Immature natural killer cell (primary cell): ENCODE measurements around the gene ORM1. TPM values are rescaled to one million over a fixed set of nuclear protein-coding genes. Genes with fewer than 3 reads are reported as not detected.
A peak's percentile ranks its signal among the peaks of the same experiment; 100 is the strongest.

Experiments
- DNase-seq, 3 donors: peaks; one replicate each; pipeline ENCODE4 v3.0.0; 2022; ENCODE audit warnings: mixed read lengths in 1 of 3
- H3K27ac Mint-ChIP-seq, 6 donors: one replicate each; pipeline ENCODE4 v1.8.0; 2020; ENCODE audit warnings: mixed read lengths in 6 of 6, mild to moderate bottlenecking in 5 of 6, inconsistent platforms in 4 of 6, moderate library complexity in 3 of 6
- H3K27me3 Mint-ChIP-seq, 3 donors: one replicate each; pipeline ENCODE4 v1.8.0; 2020 to 2021; ENCODE audit warnings: low read depth in 3 of 3, mild to moderate bottlenecking in 3 of 3, mixed read lengths in 3 of 3, moderate library complexity in 3 of 3, inconsistent platforms in 1 of 3
- H3K36me3 Mint-ChIP-seq, 3 donors: one replicate each; pipeline ENCODE4 v1.8.0; 2020; ENCODE audit warnings: mixed read lengths in 3 of 3, inconsistent platforms in 2 of 3, mild to moderate bottlenecking in 2 of 3
- H3K4me1 Mint-ChIP-seq, 2 donors: one replicate each; pipeline ENCODE4 v1.8.0; 2020; ENCODE audit warnings: inconsistent platforms in 2 of 2, mild to moderate bottlenecking in 2 of 2, mixed read lengths in 2 of 2, moderate library complexity in 1 of 2
- H3K4me3 Mint-ChIP-seq, 5 donors: one replicate each; pipeline ENCODE4 v1.8.0; 2020; ENCODE audit warnings: mild to moderate bottlenecking in 5 of 5, mixed read lengths in 5 of 5, inconsistent platforms in 3 of 5, moderate library complexity in 3 of 5
- H3K9me3 Mint-ChIP-seq, 6 donors: one replicate each; pipeline ENCODE4 v1.8.0; 2020; ENCODE audit warnings: mild to moderate bottlenecking in 6 of 6, mixed read lengths in 6 of 6, inconsistent platforms in 4 of 6, moderate library complexity in 3 of 6
- polyA plus RNA-seq, 3 donors: library from polyadenylated mRNA; unstranded; fragments of 300-500 nt; fragmentation: Illumina TruSeq; gene quantifications; one replicate each; pipeline ENCODE4 v1.2.3, GENCODE V29; 2021

The ORM1 gene
- polyA plus RNA-seq, 3 donors from 2014 or later = not detected

GRCh38 chr9:114342755-114343440 is 20.0 kb downstream of the ORM1 start:
- Mint-ChIP-seq H3K9me3 (no peaks in the 10 kb centered on the region), H3K4me1 (peaks cover 24 to 36% of the 10 kb centered on the region in 2 donors), H3K27me3 (peaks cover 3 to 16% (median 15%) of the 10 kb centered on the region in 3 donors), H3K36me3 (peaks cover 34 to 79% (median 37%) of the 10 kb centered on the region in 3 donors), H3K4me3 (no peak overlapping the region), H3K27ac (peak overlapping the region; percentile 77 to 93 (median 86))
- no peak for DNase-seq

DNA sequence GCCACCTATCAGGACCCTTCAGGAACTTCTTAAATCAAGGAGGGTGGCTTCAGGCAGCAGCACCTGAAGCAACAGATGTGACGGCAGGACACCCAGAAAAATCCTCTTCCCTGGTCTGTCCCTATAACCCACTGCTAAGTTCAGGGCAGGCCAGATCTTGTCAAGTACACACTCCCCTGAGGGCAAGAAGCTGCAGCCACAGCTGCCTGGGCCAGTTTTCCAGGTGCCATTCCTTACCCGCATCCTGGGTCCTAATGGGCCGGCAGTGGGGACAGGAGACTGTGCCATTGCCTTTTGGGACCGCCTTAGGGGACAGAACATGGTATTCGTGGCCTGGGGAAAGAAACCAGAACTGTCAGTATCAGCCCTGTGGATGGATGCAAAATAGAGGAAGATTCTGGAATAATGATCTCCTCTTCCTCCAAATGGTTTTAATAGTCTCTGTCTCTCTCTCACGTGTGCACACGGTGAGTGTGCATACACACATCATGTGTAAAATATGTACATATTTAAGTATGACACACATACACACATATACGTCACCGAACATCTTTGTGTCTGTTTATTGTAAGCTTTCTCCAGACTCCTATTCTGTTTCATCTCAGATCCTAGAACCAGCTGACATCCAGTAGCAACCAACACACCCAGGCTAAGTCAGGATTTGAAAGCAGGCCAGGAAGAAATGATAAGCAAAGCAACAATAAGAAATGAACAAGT is 20.7 kb downstream of the ORM1 start:
- DNase-seq = no peak
- H3K4me1 Mint-ChIP-seq = peaks cover 30 to 43% of the 10 kb centered on the region in 2 donors
- peaks cover 5 to 21% (median 16%) of the 10 kb centered on the region in 3 donors for H3K27me3 Mint-ChIP-seq
- H3K4me3 Mint-ChIP-seq = no peak overlapping the region
- peaks cover 31 to 81% (median 39%) of the 10 kb centered on the region in 3 donors for H3K36me3 Mint-ChIP-seq
- H3K9me3 Mint-ChIP-seq = no peaks in the 10 kb centered on the region
- peak overlapping the region; percentile 77 to 93 (median 86) for H3K27ac Mint-ChIP-seq

GRCh38 chr9:114344188-114344566 is 21.3 kb downstream of the ORM1 start:
- Mint-ChIP-seq H3K27me3 (peaks cover 6 to 17% (median 13%) of the 10 kb centered on the region in 3 donors), H3K9me3 (no peaks in the 10 kb centered on the region), H3K4me3 (no peak overlapping the region), H3K4me1 (peaks cover 33 to 46% of the 10 kb centered on the region in 2 donors), H3K27ac (peak overlapping the region; percentile 74 to 90 (median 80)), H3K36me3 (peaks cover 33 to 81% (median 37%) of the 10 kb centered on the region in 3 donors)
- DNase-seq = no peak

- H3K27me3 Mint-ChIP-seq = peaks cover 6 to 18% (median 12%) of the 10 kb centered on the region in 3 donors
- H3K4me1 Mint-ChIP-seq = peaks cover 35 to 51% of the 10 kb centered on the region in 2 donors
- H3K36me3 Mint-ChIP-seq = peaks cover 38 to 81% (median 38%) of the 10 kb centered on the region in 3 donors
- DNase-seq = no peak
- no peaks in the 10 kb centered on the region for H3K9me3 Mint-ChIP-seq
- H3K4me3 Mint-ChIP-seq = no peak overlapping the region
- peak overlapping the region; percentile 45 to 90 (median 78) for H3K27ac Mint-ChIP-seq
Measured at GRCh38 chr9:114344692-114345091, 21.8 kb downstream of the ORM1 start.

GRCh38 chr9:114345493-114346065 is 22.7 kb downstream of the ORM1 start:
- Mint-ChIP-seq H3K27ac (peak overlapping the region; percentile 53 to 78 (median 70)), H3K4me1 (peaks cover 41 to 56% of the 10 kb centered on the region in 2 donors), H3K4me3 (no peak overlapping the region), H3K36me3 (peaks cover 40 to 84% (median 47%) of the 10 kb centered on the region in 3 donors), H3K9me3 (no peaks in the 10 kb centered on the region), H3K27me3 (peaks cover 10 to 23% (median 12%) of the 10 kb centered on the region in 3 donors)
- no peak for DNase-seq

GRCh38 chr9:114346146-114346545 is 23.2 kb downstream of the ORM1 start:
- Mint-ChIP-seq H3K4me3 (no peak overlapping the region), H3K36me3 (peaks cover 42 to 79% (median 51%) of the 10 kb centered on the region in 3 donors), H3K27ac (peak overlapping the region in 5 of 6 donors; percentile 53 to 78 (median 74)), H3K9me3 (no peaks in the 10 kb centered on the region), H3K27me3 (peaks cover 10 to 24% (median 11%) of the 10 kb centered on the region in 3 donors), H3K4me1 (peaks cover 45 to 56% of the 10 kb centered on the region in 2 donors)
- no peak for DNase-seq

DNA sequence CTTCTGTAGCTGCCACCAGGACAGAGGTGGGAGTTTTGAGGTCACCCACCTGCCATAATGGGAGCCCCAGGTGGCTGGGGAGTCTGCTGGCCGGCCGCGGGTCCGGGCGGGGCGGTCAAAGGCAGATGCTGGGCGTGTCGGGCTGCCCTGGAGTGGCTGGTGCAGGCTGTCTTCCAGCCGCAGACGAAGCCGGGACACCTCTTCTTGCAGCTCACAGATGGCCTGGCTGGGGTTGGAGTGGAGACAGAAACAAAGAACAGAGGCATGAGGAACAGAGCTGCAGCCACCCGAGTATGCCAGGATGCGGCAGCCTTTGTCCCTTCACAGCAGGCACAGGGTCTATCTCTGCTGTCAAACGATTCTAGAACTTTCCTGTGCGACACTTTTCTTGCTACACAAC is 24.8 kb downstream of the ORM1 start:
- Mint-ChIP-seq H3K27ac (peak overlapping the region; percentile 85 to 95 (median 92)), H3K27me3 (peaks cover 9 to 24% (median 11%) of the 10 kb centered on the region in 3 donors), H3K9me3 (no peaks in the 10 kb centered on the region), H3K4me1 (peaks cover 42 to 57% of the 10 kb centered on the region in 2 donors), H3K4me3 (no peak overlapping the region), H3K36me3 (peaks cover 48 to 74% (median 52%) of the 10 kb centered on the region in 3 donors)
- DNase-seq = no peak

- Mint-ChIP-seq H3K36me3 (peaks cover 44 to 71% (median 52%) of the 10 kb centered on the region in 3 donors), H3K9me3 (no peaks in the 10 kb centered on the region), H3K27ac (peak overlapping the region; percentile 85 to 95 (median 92)), H3K27me3 (peaks cover 10 to 20% (median 11%) of the 10 kb centered on the region in 3 donors), H3K4me1 (peaks cover 42 to 51% of the 10 kb centered on the region in 2 donors), H3K4me3 (no peak overlapping the region)
- no peak for DNase-seq
Measured at GRCh38 chr9:114348261-114348905, 25.5 kb downstream of the ORM1 start.

GRCh38 chr9:114348906-114349482 is 26.1 kb downstream of the ORM1 start:
- DNase-seq = peak; percentile 37 to 58 (median 49)
- Mint-ChIP-seq H3K9me3 (no peaks in the 10 kb centered on the region), H3K4me3 (peak overlapping the region in 1 of 5 donors; percentile 35), H3K27ac (peak overlapping the region; percentile 85 to 95 (median 92)), H3K36me3 (peaks cover 41 to 65% (median 49%) of the 10 kb centered on the region in 3 donors), H3K27me3 (peaks cover 10 to 20% (median 11%) of the 10 kb centered on the region in 3 donors), H3K4me1 (peaks cover 38 to 46% of the 10 kb centered on the region in 2 donors)

GRCh38 chr9:114349713-114350480 is 27.0 kb downstream of the ORM1 start:
- Mint-ChIP-seq H3K9me3 (no peaks in the 10 kb centered on the region), H3K4me1 (peaks cover 37 to 38% of the 10 kb centered on the region in 2 donors), H3K27me3 (peaks cover 9 to 16% (median 10%) of the 10 kb centered on the region in 3 donors), H3K27ac (peak overlapping the region; percentile 85 to 95 (median 92)), H3K36me3 (peaks cover 33 to 56% (median 41%) of the 10 kb centered on the region in 3 donors), H3K4me3 (peak overlapping the region in 1 of 5 donors; percentile 35)
- no peak for DNase-seq

- Mint-ChIP-seq H3K4me3 (peak overlapping the region in 1 of 5 donors; percentile 39), H3K9me3 (no peaks in the 10 kb centered on the region), H3K27me3 (peaks cover 7 to 16% (median 10%) of the 10 kb centered on the region in 3 donors), H3K27ac (peak overlapping the region; percentile 85 to 95 (median 92)), H3K36me3 (peaks cover 28 to 51% (median 41%) of the 10 kb centered on the region in 3 donors), H3K4me1 (peaks cover 37 to 38% of the 10 kb centered on the region in 2 donors)
- DNase-seq = no peak
Measured at GRCh38 chr9:114350636-114351401, 27.9 kb downstream of the ORM1 start.

GRCh38 chr9:114351932-114352331 is 29.0 kb downstream of the ORM1 start:
- DNase-seq = no peak
- Mint-ChIP-seq H3K4me1 (peaks cover 38 to 44% of the 10 kb centered on the region in 2 donors), H3K4me3 (no peak overlapping the region), H3K36me3 (peaks cover 24 to 49% (median 44%) of the 10 kb centered on the region in 3 donors), H3K27me3 (peaks cover 7 to 16% (median 12%) of the 10 kb centered on the region in 3 donors), H3K9me3 (no peaks in the 10 kb centered on the region), H3K27ac (peak overlapping the region; percentile 72 to 84 (median 75))
